ENCODE data around the gene DUSP18.
A peak's percentile ranks its signal among the peaks of the same experiment; 100 is the strongest.
"Not testable (repeated sequence)": the region's sequence is repeated elsewhere in the genome, so short reads cannot be mapped to it uniquely, and the experiment has no call there.

Gene DUSP18

DNA sequence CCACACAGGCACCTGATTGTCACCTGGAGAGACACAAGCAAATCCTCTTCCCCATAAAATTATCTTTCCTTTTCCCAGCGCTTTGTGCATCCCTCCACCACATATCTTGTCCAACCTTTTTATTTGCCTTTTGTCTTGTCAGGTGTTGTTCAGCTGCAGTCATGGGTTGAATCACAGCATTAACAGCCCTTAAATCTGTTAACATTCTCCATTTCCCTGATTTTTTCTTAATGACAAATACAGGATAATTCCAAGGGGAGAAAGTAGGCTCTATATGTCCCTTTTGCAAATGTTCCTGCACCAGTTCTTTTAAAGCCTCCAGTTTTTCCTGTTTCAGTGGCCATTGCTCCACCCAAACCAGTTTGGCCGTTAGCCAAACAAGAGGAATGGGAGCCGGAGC is 8.9 kb upstream of the DUSP18 start:
- not testable (repeated sequence) for DNase-seq

DNA sequence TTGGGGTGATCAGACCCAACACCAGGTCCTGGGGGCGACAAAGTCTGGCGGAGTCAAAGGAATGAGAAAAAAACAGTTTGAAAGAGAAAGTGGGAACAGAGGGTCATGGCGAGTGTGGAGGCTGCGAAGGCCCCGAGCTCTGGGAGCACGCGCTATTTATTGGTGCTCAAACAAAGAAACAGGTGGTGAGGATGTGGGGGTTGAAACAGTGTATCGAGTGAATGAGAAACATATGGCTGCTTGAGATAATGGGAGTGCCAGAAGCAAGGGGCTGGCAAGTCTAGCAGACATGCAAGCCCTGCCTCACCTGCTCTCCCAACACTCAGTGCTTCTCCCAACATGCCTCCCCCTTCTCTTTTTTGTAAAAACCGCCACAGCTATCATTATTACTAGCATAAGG is 7.8 kb upstream of the DUSP18 start:
- no peak for DNase-seq

DNA sequence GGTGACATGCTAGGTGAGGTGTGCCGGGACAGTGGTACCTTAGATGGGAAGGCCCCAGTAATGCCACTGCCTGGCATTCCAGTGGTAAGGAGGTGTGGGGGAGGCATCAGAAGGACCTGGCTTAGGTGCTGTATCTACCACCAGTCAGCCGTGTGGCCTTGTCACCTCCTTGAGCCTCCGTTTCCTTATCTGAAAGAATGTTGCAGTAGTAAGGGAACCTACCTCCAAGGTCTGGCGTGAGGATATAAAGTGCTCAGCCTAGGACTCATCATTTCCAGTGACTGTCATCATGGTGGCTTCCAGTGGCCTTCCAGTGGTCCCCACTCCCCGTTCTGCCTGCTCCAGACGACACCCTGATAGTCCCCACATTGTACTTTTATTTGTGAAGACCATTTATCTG is 6.8 kb upstream of the DUSP18 start:
- DNase-seq, result no peak

DNA sequence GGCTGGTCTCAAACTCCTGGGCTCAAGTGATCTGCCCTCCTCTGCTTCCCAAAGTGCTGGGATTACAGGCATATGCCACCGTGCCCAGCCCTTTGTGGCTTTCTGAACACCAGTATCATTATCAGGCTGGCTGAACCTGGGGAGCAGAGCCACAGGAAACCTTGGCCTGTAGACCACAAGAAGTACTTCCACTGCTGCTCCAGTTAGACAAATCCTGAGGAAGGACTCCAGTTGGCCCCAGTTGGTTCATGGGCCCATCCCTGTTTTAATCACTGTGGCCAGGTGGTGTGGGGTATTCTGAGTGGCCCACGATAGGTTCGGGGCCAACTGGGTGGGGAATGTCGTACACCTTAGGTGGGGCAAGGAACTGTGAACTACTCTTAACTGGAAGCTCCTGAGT is 5.5 kb upstream of the DUSP18 start:
- no peak for DNase-seq

DNA sequence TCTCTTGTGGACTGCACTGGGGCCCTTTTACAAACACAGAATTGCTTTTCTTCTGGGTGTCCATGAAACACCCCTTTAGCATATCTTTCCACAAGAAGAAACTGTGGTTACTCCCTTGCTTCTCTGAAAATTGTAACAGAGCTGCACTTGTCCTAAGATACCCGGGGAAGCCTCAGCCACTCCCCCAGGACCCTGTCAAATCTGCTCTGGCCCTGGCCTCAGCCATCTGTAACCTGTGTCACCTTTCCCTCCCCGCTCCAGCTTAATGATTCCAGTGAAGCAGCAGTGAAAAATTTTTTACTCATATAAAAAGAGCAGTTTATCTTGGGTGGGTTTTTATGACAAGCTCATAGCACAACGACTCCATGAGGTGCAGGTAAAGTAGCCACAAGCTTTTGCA is 3.4 kb upstream of the DUSP18 start:
- DNase-seq, result no peak

DNA sequence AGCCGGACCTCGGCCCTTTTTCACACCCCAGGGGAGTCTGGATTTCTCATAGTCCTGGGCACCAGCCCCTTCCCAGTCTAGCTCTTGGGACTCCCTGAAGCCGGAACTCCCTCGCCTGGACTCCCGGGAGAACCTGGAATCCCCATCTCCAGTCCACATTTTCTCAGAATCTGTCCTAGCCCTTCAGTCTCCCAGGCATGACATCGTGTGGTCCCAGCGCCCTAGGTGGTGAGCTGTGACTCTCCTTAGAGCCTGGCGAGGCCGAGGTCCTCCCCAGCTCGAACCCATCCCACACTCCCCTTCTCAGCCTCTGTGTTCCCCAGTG is 673 bp upstream of the DUSP18 start:
- DNase-seq, result no peak

DNA sequence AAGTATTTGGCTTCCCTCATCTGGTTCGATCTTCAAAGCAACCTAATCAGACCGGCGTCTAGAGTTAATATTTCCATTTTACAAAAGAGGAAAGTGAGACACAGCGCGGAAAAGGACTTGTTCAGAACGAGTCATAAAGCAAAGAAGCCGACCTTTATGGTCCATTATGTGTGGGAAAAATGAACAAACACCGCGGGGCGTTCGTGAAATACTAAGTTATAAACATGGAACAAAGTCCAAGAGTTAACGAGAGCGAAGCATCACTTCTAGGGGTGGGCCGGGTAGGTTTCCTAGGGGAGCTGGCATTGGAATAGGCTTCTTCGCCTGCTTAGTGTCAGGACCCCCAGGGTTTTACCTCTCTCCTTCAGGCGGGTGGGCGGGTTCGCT is 575 bp downstream of the DUSP18 start:
- peak; percentile 7 for DNase-seq

DNA sequence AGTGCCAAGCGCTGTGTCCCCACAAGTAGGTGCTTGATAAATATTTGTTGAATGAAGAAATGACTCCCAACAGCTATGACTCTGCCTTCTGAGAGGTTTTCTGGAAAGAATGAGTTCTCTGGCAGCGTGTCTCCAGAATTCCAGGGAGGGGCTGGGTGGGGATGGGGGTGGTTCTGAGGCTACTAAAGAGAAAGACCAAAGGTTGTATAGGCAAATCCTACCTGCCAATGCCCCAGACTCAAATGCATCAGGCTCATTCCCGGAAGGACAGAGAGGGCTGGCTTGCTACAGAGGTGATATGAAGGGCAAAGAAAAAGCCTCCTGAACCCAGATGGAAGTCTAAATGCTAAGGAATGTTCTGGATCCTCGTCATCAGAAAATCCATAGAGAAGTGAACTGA is 1.9 kb downstream of the DUSP18 start:
- DNase-seq, result no peak

DNA sequence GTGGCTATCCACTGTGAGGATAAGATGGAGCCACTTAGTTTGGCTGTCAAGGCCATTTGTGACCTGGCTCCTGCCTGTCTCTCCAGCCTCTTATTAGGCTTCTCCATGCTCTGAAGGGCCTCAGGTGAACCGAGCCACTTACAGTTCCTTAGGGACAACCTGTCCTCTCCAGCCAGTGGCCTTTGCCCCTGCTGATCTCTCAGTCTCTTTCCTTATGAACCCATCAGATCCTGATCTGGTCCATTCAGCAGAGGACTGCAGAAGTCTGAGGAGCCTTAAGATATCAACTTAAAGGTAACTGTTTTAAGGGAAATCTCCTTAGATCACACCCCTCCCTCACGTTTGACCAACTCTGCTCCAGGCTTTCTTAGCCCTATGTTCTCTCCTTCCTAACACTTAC is 2.4 kb downstream of the DUSP18 start:
- DNase-seq, result no peak

DNA sequence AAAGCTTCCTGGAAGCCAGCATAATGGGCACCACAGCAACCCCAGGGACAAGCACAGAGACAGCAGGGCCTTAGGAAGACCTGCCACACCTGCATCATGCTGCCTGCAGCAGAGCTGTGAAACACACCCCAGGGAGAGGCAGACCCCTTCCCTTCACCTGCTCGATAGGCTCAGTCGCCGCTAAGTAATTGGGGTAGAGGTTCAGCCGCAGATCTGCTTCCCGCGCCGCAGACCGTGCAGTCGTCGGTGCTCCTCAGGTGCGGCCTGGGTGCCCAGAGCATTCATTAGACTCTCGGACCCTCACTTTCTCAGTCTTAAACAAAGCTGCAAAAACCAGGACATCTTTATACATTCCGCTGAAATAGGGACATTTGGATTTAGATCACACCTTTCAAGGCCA is 2.9 kb downstream of the DUSP18 start:
- no peak for DNase-seq

DNA sequence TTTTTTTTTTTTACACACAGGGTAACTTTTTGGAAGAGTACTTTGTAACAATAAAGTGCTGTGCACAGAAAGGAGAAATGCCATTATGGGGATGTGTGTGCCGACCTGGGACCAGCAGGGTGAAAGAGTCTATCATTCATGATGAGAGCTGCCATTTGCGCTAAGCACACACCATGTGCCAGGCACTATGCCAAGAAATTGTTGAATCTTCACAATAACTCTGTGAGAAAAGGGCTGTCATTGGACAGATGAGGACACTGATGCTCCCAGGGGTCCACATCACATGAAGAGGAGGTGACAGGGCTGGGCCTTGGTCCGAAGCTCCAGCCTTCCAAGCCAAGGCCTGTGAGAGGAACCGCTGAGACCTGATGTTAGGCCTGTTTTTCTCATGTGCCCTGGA is 5.6 kb downstream of the DUSP18 start:
- no peak for DNase-seq

DNA sequence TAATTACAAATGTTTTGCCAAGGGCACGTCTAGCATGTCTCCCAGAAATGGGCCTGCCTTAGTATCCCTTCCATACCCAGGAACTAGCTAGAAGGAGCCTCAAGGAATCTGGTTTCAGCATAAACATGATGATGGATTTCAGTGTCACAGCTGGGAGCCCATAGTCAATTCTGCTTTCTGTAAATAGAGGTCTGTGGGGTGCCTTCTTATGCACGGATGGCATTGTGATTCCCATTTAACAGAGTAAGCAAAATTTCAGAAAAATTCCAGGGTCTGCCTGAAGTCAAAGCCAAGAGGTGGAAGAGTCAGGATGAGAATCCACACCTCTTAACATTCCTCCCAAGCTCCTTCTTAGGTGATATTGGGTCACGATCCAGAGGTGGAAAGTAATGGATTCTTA is 12.1 kb downstream of the DUSP18 start:
- no peak for DNase-seq

DNA sequence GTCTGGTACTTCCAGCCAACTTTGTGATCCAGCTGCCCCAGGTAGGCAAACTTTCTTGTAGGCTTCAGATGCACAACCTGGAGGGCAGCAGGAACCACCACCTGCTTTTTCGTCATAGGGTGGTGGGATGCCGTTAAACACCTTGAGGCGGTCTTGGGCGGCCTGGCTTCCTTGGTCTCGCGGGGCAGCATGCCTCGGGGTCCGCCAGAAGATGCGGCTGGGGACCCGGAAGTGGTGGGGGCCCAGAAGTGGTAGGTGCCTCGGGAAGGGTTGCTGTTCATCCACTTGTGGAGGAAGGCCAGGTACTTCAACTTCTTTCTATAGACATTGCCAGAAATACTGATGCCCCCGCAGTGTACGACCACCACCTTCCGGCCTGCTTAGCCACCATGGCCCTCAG is 13.3 kb downstream of the DUSP18 start:
- DNase-seq, result no peak

DNA sequence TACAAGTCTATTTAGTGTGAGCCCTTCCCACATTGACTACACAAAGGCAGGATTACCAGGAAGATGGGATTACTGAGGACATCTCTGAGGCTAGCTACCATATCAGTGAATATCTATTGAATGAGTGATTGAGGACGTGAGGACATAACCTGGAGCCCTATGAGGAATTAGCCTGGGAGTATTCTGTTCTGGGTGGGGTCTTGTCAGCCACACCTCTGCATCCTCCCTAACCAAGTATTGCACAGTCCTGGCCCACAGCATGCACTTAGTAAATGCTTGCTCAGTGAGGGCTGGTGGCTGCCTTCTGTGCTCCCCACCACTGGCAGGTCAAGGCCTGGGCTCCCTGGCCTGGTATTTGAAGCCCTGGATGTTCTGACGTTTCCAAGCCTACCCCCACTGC is 14.8 kb downstream of the DUSP18 start:
- no peak for DNase-seq

DNA sequence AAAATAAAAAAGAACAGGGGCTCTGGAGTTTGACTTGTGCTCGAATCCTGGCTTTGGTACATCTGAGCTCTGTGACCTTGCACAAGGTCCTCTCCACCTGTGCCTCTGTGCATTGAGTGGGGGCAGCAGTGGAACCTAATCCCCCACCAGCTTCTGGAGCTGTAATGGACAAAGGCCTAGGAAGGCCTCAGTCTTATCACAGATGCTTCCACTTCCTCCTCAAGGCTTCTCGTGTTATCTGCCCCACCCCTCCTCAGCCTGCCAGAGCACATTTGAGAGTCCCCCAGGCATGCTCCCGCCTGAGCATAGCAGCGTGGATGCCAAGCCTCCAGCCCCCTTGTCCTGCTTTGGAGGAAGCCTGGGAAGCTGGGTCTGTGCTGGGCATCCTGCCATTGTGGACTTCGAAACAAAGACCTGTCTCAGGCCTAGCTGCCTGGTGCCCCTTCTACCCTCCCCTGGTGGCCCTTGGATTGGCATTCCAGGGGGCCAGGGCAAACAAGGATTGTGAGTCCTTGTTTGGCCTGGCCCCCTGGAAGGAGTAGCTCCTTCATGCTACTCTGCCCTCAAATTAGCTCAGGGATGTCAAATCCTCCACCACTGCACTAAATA is 17.1 kb downstream of the DUSP18 start:
- no peak for DNase-seq

DNA sequence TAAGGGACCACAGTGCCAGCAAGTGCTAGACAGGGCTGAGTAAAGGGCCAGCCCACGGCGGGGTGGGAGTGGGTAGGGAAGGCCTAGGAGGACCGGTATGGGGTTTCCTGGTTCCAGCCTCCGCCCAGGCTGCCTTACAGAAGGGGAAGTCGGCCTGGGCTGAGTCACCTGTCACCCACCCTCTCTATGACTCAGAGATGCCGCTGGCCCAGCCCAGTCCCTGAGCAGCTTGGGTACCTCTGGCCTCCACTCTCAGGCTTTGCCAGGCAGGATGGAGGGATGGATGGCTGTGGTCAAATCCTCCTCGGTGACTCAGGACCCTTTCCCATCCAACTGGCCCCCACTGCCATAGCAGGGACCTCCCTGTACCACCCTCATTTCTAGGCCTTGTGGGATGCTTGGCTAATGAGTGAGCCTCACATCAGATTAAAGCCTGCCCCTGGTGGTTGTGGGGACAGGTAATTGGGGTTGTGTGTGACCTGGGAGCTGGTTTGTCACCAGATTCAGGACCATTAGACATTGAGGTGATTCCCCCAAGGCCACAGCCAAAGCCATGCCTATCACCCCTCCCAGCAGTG is 18.2 kb downstream of the DUSP18 start:
- DNase-seq, result peak; percentile 59

DNA sequence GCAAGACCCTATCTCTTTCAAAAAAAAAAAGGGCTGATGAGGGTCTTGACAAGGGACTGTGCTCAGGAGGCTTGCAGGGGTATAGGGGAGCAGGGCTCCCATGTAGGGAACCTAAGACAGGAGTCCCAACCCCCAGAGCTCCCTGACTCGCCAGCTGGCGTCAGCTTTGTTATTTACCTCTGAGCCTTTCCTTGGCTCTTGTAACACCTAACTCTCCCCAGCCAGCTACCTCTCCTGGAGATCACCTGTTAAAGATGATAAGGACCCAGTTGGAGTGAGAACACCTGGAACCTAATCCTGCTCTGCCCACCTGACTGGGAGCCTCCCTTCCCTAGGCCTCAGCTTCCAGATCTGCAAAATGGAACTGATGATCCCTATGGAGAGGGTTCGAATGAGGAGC is 18.9 kb downstream of the DUSP18 start:
- no peak for DNase-seq

DNA sequence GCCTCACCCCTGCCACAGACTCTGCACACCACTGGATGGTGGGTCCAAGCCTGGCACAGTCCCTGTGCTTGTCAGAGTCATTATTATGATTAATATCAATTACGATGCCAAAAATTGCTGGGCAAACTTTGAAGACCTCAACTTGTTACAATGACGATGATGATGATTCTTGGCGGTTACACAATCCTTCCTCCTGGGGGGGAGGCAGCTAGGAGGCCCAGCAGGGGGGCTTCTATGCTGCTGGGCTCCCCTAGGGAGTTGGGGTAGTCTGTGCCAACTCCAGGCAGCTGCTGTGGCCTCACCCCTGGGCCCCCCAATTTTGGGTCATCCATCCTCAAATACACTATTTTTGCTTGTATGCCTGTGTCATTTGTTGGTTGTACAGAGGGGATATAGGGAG is 20.1 kb downstream of the DUSP18 start:
- DNase-seq, result no peak

DNA sequence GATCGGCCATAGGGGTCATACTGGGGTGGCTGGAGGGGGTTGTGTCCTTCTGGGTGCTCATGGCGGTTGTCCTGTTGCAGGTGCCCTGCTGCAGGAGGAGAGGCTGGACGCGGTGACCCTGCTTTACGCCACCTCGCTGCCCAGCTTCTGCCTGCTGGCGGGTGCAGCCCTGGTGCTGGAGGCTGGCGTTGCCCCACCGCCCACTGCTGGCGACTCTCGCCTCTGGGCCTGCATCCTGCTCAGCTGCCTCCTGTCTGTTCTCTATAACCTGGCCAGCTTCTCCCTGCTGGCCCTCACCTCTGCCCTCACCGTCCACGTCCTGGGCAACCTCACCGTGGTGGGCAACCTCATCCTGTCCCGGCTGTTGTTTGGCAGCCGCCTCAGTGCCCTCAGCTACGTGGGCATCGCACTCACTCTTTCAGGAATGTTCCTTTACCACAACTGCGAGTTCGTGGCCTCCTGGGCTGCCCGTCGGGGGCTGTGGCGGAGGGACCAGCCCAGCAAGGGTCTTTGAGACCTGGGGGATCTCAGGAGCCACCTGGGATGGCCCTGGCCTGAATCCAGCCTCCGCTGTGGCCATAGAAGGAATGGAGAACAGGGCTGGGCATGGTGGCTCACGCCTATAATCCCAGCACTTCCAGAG is 21.0 kb downstream of the DUSP18 start:
- no peak for DNase-seq

DNA sequence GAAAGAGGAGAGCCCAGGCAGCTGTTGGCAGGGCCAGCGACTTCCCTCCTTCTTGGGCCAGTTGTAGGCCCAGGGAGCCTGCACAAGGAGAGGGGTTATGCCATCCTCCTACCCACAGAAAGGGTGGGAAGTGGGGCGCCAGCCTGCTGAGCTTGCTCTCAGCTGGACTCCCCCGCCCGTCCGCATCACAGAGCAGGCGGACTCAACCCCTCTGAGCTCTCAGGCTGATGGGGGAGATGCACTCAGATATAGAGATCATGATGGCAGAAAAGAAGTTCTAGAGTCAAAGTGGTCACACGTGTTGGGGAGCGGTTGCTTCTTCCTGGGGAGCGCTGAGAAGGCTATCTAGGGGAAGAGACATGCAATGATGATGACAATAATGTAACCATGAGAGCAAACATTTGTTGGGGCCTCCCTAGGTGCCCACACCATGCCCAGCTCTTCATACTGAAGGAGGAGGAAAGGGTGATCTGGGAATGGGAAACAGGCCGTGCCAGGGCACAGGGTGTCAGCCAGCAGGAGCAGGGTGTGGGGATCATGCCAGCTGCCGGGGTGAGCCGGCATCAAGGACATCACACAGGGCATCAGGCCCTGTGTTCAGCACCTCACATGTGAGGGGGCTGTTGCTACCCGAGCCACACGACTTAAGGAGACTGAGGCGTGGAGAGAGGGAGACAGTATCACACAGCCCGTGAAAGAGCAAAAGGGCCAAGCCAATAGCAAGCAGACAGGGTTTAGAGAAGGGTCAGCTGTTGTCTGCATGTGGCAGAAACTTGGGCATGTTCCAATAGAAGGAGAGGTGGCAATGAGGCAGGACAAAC is 24.4 kb downstream of the DUSP18 start:
- no peak for DNase-seq

DNA sequence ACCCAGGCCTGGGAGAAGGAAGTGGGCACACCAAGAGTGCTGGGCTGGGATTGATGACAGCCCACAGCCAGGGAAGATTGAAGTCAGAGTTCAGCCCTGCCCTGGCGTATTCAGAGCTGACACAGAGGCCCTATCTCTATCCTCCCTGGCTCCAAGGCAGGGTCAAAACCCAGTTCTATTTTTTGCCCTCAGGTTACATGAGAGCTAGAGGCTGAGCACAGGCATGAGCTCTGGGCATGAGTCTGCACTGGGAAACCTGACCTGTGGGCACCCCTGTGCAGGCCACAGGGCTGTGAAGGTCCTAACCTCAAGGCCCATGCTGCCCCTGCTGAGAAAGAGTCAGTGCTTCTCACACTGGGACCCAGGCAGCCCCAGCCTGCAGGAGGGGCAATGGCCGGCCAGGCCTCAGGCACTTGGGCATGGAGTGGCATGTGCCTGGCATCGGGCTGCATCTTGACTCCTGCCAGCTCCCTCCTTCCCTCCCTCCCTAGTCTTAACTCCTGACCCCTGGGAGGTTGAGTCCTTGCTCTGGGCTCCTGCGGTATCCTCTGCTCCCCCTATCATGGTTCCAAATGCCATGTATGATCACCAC is 26.7 kb downstream of the DUSP18 start:
- DNase-seq, result no peak

DNA sequence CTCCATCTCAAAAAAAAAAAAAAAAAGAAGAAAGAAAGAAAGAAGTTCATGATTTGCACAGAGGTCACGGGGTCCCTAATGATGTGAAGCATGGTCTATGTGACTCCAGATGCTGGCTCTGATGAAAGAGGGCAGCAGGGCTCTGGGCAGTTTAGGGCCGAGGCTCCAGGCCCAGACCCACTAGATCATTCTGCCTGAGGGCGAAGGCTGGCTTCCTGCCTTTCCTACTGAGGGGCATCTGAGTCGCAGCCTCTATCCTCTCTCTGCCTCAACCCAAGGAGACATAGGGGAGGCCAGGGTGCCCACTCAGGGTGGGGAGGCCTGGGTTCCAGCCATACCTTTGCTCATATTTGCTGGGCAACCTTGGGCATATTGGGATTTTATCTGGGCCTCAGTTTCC is 27.3 kb downstream of the DUSP18 start:
- no peak for DNase-seq

DNA sequence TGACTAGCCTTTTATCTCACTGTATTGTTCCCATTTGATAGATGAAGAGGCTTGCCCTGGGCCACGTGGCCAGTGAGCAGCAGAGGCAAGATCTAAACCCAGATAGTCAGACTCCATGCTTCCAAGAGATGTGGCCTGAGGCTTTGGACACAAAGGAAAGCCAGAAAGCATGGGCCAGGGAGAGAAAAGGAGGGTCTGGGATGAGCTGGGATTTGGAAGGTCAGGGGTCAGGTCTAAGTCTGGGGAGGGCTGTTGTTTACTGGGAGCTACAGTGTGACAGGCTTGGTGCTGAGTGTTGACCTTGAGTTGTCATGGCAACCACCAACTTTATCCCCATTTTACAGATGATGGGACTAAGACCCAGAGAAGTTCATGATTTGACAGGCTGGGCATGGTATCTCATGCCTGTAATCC is 30.0 kb downstream of the DUSP18 start:
- DNase-seq, result peak; percentile 2
